ENCODE measurements around the gene ARMC7.

ARMC7 gene

DNA sequence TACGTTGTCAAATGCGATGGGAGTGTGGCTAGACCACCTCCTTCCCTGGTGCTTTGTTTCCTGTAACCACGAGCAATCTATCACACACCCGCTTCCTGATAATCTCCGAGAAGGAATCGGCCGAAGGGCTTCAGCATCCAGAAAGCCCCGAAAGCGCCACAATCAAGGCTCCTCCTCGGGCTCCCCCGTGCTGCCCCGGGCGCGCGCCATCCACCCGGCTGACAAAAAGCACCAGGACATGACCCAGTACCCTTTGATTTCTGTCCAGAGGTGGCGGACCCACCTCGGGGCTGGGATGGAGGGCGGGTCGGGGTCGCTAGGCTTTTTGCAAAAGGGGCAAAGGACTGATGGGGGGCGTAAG lies 743 bp upstream of the ARMC7 start:
- no peak overlapping the region for H3K27ac ChIP-seq (ENCODE audit: low read length)
- peak overlapping the region; percentile 69 to 77 for H3K4me3 ChIP-seq (ENCODE audit: low read depth in 1 of 2, low read length in 2 of 2)
- H3K4me1 ChIP-seq (ENCODE audit: control insufficient read depth in 1 of 2, insufficient read depth in 2 of 2, low read length in 2 of 2), result peaks cover 0 to 23% of the 10 kb centered on the region in 2 donors
- H3K27me3 ChIP-seq (ENCODE audit: low read depth, low read length), result no peaks in the 10 kb centered on the region
- no peaks in the 10 kb centered on the region for H3K9me3 ChIP-seq (ENCODE audit: control insufficient read depth in 1 of 2, low read length in 2 of 2)
- H3K36me3 ChIP-seq (ENCODE audit: control insufficient read depth in 1 of 2, insufficient read depth in 2 of 2, low read length in 2 of 2), result no peaks in the 10 kb centered on the region

GRCh38 chr17:75110234-75110937 lies 617 bp downstream of the ARMC7 start:
- no peaks in the 10 kb centered on the region for H3K9me3 ChIP-seq (ENCODE audit: control insufficient read depth in 1 of 2, low read length in 2 of 2)
- no peaks in the 10 kb centered on the region for H3K36me3 ChIP-seq (ENCODE audit: control insufficient read depth in 1 of 2, insufficient read depth in 2 of 2, low read length in 2 of 2)
- no peak overlapping the region for H3K27ac ChIP-seq (ENCODE audit: low read length)

GRCh38 chr17:75111777-75112335 lies 2.1 kb downstream of the ARMC7 start:
- no peaks in the 10 kb centered on the region for H3K27me3 ChIP-seq (ENCODE audit: low read depth, low read length)

More at GRCh38 chr17:75110234-75110937, 617 bp downstream of the ARMC7 start:
- Histone ChIP-seq H3K4me1 (ENCODE audit: control insufficient read depth in 1 of 2, insufficient read depth in 2 of 2, low read length in 2 of 2) (peaks cover 6 to 33% of the 10 kb centered on the region in 2 donors), H3K27me3 (ENCODE audit: low read depth, low read length) (no peaks in the 10 kb centered on the region), H3K4me3 (ENCODE audit: low read depth in 1 of 2, low read length in 2 of 2) (peak overlapping the region; percentile 69 to 77)

GRCh38 chr17:75113798-75114551 lies 4.2 kb downstream of the ARMC7 start:
- Histone ChIP-seq H3K9me3 (ENCODE audit: control insufficient read depth in 1 of 2, low read length in 2 of 2) (no peaks in the 10 kb centered on the region), H3K4me1 (ENCODE audit: control insufficient read depth in 1 of 2, insufficient read depth in 2 of 2, low read length in 2 of 2) (peaks cover 6 to 40% of the 10 kb centered on the region in 2 donors), H3K4me3 (ENCODE audit: low read depth in 1 of 2, low read length in 2 of 2) (peak overlapping the region; percentile 60 to 61), H3K36me3 (ENCODE audit: control insufficient read depth in 1 of 2, insufficient read depth in 2 of 2, low read length in 2 of 2) (no peaks in the 10 kb centered on the region), H3K27ac (ENCODE audit: low read length) (peak overlapping the region; percentile 81), H3K27me3 (ENCODE audit: low read depth, low read length) (no peaks in the 10 kb centered on the region)

More at GRCh38 chr17:75111777-75112335, 2.1 kb downstream of the ARMC7 start:
- Histone ChIP-seq H3K36me3 (ENCODE audit: control insufficient read depth in 1 of 2, insufficient read depth in 2 of 2, low read length in 2 of 2) (no peaks in the 10 kb centered on the region), H3K4me3 (ENCODE audit: low read depth in 1 of 2, low read length in 2 of 2) (no peak overlapping the region), H3K4me1 (ENCODE audit: control insufficient read depth in 1 of 2, insufficient read depth in 2 of 2, low read length in 2 of 2) (peaks cover 6 to 41% of the 10 kb centered on the region in 2 donors), H3K9me3 (ENCODE audit: control insufficient read depth in 1 of 2, low read length in 2 of 2) (no peaks in the 10 kb centered on the region), H3K27ac (ENCODE audit: low read length) (no peak overlapping the region)

DNA sequence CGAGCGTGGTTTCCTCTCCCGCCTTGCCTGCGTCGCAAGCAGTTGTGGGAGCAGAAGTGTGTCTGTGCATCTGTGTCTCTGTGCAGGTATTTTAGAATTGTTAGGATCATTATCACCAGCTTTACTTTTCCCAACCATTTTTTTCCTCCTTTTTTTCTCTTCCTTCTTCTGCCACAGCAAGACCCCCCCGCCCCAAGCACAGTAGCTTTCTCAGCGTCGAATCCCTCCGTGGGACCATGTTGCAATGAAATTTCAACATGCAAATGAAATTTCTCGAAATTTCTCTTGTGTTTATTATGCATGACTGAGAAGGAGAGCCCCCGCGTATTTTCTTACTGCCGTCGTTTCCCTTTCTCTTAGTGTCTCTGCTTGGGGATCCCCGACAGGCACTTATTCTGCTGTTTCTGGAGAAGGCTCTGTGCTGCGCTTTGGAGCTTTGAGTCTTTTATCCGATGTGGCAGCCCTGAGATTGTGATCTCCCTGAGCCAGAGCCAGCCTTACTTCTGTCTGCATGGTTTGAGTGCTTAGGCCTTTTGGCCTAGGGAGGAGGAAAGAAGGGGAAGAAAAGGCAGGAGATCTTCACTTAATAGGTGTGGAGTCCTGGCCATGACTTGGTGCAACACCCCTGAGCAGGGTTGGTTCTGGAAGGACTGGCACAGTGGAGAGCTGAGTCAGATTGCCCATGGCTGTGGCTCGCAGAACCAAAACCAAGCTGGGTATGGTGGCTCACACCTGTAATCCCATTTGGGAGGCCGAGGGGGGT lies 5.0 kb downstream of the ARMC7 start:
- H3K4me3 ChIP-seq (ENCODE audit: low read depth in 1 of 2, low read length in 2 of 2), result peak overlapping the region; percentile 60 to 61
- H3K27ac ChIP-seq (ENCODE audit: low read length), result peak overlapping the region; percentile 81
- H3K27me3 ChIP-seq (ENCODE audit: low read depth, low read length), result no peaks in the 10 kb centered on the region
- peaks cover 6 to 36% of the 10 kb centered on the region in 2 donors for H3K4me1 ChIP-seq (ENCODE audit: control insufficient read depth in 1 of 2, insufficient read depth in 2 of 2, low read length in 2 of 2)
- no peaks in the 10 kb centered on the region for H3K9me3 ChIP-seq (ENCODE audit: control insufficient read depth in 1 of 2, low read length in 2 of 2)
- no peaks in the 10 kb centered on the region for H3K36me3 ChIP-seq (ENCODE audit: control insufficient read depth in 1 of 2, insufficient read depth in 2 of 2, low read length in 2 of 2)

DNA sequence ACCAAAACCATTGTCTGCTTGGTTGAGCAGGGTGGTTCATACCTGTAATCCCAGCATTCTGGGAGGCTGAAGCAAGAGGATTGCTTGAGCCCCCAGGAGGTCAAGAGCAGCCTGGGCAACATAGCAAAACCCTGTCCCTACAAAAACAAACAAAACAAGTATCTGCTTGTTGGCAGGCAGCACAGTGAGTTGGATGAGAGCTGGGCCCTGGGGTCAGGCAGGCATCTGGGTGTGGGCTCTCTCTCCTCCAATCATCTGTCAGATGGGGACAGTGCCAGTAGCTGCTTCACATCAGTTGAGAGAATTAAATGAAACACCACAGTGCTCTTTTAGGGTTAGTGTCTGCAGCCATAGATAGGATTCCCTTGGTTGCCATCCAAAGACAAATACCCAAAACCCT lies 5.8 kb downstream of the ARMC7 start:
- no peaks in the 10 kb centered on the region for H3K27me3 ChIP-seq (ENCODE audit: low read depth, low read length)
- H3K4me1 ChIP-seq (ENCODE audit: control insufficient read depth in 1 of 2, insufficient read depth in 2 of 2, low read length in 2 of 2), result peaks cover 6 to 32% of the 10 kb centered on the region in 2 donors
- H3K4me3 ChIP-seq (ENCODE audit: low read depth in 1 of 2, low read length in 2 of 2), result no peak overlapping the region
- no peaks in the 10 kb centered on the region for H3K36me3 ChIP-seq (ENCODE audit: control insufficient read depth in 1 of 2, insufficient read depth in 2 of 2, low read length in 2 of 2)
- no peak overlapping the region for H3K27ac ChIP-seq (ENCODE audit: low read length)
- no peaks in the 10 kb centered on the region for H3K9me3 ChIP-seq (ENCODE audit: control insufficient read depth in 1 of 2, low read length in 2 of 2)

DNA sequence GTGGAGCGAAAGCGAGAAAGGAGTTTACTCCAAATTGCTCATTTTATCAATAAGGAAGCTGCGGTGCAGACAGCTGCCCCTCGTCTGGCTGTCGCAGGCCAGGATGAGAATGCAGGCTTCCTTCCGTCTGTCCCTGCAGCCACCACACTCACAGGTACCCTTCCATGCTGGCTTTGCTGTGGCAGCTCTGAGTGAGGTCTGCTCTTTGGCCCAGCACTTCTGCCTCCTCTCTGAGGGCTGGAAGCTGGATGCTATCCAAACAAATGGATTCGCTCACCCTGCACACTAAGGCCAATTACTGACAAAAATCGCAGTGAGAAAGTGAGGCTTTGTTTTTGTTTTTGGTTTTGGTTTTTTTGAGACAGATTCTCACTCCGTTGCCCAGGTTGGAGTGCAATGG lies 7.0 kb downstream of the ARMC7 start:
- H3K9me3 ChIP-seq (ENCODE audit: control insufficient read depth in 1 of 2, low read length in 2 of 2), result no peaks in the 10 kb centered on the region
- H3K27ac ChIP-seq (ENCODE audit: low read length), result no peak overlapping the region
- H3K27me3 ChIP-seq (ENCODE audit: low read depth, low read length), result no peaks in the 10 kb centered on the region
- H3K36me3 ChIP-seq (ENCODE audit: control insufficient read depth in 1 of 2, insufficient read depth in 2 of 2, low read length in 2 of 2), result peaks cover 0 to 6% of the 10 kb centered on the region in 2 donors
- H3K4me1 ChIP-seq (ENCODE audit: control insufficient read depth in 1 of 2, insufficient read depth in 2 of 2, low read length in 2 of 2), result peaks cover 6 to 24% of the 10 kb centered on the region in 2 donors
- no peak overlapping the region for H3K4me3 ChIP-seq (ENCODE audit: low read depth in 1 of 2, low read length in 2 of 2)

- Histone ChIP-seq H3K36me3 (ENCODE audit: control insufficient read depth in 1 of 2, insufficient read depth in 2 of 2, low read length in 2 of 2) (peaks cover 0 to 6% of the 10 kb centered on the region in 2 donors), H3K27ac (ENCODE audit: low read length) (no peak overlapping the region), H3K9me3 (ENCODE audit: control insufficient read depth in 1 of 2, low read length in 2 of 2) (no peaks in the 10 kb centered on the region), H3K27me3 (ENCODE audit: low read depth, low read length) (no peaks in the 10 kb centered on the region), H3K4me1 (ENCODE audit: control insufficient read depth in 1 of 2, insufficient read depth in 2 of 2, low read length in 2 of 2) (peaks cover 6 to 24% of the 10 kb centered on the region in 2 donors), H3K4me3 (ENCODE audit: low read depth in 1 of 2, low read length in 2 of 2) (no peak overlapping the region)
Observed at GRCh38 chr17:75118307-75118706, 8.5 kb downstream of the ARMC7 start.

GRCh38 chr17:75124041-75124818 lies 14.5 kb downstream of the ARMC7 start:
- no peaks in the 10 kb centered on the region for H3K27me3 ChIP-seq (ENCODE audit: low read depth, low read length)
- peaks cover 0 to 12% of the 10 kb centered on the region in 2 donors for H3K36me3 ChIP-seq (ENCODE audit: control insufficient read depth in 1 of 2, insufficient read depth in 2 of 2, low read length in 2 of 2)
- peak overlapping the region; percentile 86 for H3K27ac ChIP-seq (ENCODE audit: low read length)
- H3K4me3 ChIP-seq (ENCODE audit: low read depth in 1 of 2, low read length in 2 of 2), result no peak overlapping the region
- peaks cover 0 to 6% of the 10 kb centered on the region in 2 donors for H3K4me1 ChIP-seq (ENCODE audit: control insufficient read depth in 1 of 2, insufficient read depth in 2 of 2, low read length in 2 of 2)
- H3K9me3 ChIP-seq (ENCODE audit: control insufficient read depth in 1 of 2, low read length in 2 of 2), result no peaks in the 10 kb centered on the region

DNA sequence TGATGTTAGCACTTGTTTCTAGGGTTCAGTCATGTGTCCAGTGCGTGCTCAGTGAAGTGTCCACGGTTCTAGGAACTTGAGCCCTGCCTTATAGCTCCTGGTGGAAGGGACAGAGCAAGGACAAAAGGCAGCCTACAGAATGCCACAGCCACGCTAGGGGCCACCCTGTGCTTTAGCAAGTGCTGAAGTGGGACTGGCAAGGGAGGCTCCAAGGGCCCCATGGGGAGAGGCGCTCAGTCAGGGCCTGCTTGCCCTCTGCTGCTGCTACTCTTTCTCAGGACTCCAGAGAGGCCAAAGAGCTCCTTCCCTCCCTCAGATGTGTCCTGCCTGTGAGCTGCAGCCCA lies 15.0 kb downstream of the ARMC7 start:
- H3K27ac ChIP-seq (ENCODE audit: low read length), result peak overlapping the region; percentile 86
- H3K4me3 ChIP-seq (ENCODE audit: low read depth in 1 of 2, low read length in 2 of 2), result no peak overlapping the region
- no peaks in the 10 kb centered on the region for H3K9me3 ChIP-seq (ENCODE audit: control insufficient read depth in 1 of 2, low read length in 2 of 2)
- peaks cover 3 to 18% of the 10 kb centered on the region in 2 donors for H3K36me3 ChIP-seq (ENCODE audit: control insufficient read depth in 1 of 2, insufficient read depth in 2 of 2, low read length in 2 of 2)
- peaks cover 0 to 6% of the 10 kb centered on the region in 2 donors for H3K4me1 ChIP-seq (ENCODE audit: control insufficient read depth in 1 of 2, insufficient read depth in 2 of 2, low read length in 2 of 2)
- H3K27me3 ChIP-seq (ENCODE audit: low read depth, low read length), result no peaks in the 10 kb centered on the region

All from muscle layer of duodenum (tissue), 2 donors.